GM18517 (cell line): ENCODE results near the gene CRYL1.

Experiments
- ATAC-seq: cut with Tn5 transposase; IDR thresholded peaks from one replicate; pipeline ENCODE4 v1.9.1; 2021; ENCODE audit warnings: mild to moderate bottlenecking, moderate library complexity; ENCODE audit not compliant: unreplicated experiment

The CRYL1 gene

GRCh38 chr13:20534038-20534608 lies 8.5 kb upstream of the CRYL1 start:
- ATAC-seq, result no peak

- peak; percentile 44 for ATAC-seq
These were observed 2.8 kb upstream of the CRYL1 start for GRCh38 chr13:20528452-20528851.

- no peak for ATAC-seq
These were observed 1.0 kb upstream of the CRYL1 start for GRCh38 chr13:20526664-20527063.

GRCh38 chr13:20525144-20525600 lies 485 bp downstream of the CRYL1 start:
- ATAC-seq, result peak; percentile 4

- no peak for ATAC-seq
These were observed 4.1 kb downstream of the CRYL1 start for GRCh38 chr13:20521364-20522115.

GRCh38 chr13:20519875-20520274 lies 5.8 kb downstream of the CRYL1 start:
- no peak for ATAC-seq

- ATAC-seq, result no peak
These were observed 7.0 kb downstream of the CRYL1 start for GRCh38 chr13:20518660-20519100.

- no peak for ATAC-seq
These were observed 10.8 kb downstream of the CRYL1 start for GRCh38 chr13:20514866-20515265.

GRCh38 chr13:20513466-20513995 lies 12.1 kb downstream of the CRYL1 start:
- no peak for ATAC-seq

- no peak for ATAC-seq
These were observed 13.5 kb downstream of the CRYL1 start for GRCh38 chr13:20512042-20512683.

- ATAC-seq, result no peak
These were observed 19.0 kb downstream of the CRYL1 start for GRCh38 chr13:20506696-20507095.

- ATAC-seq, result no peak
These were observed 20.0 kb downstream of the CRYL1 start for GRCh38 chr13:20505405-20506366.

GRCh38 chr13:20503088-20504083 lies 22.3 kb downstream of the CRYL1 start:
- no peak for ATAC-seq

GRCh38 chr13:20501592-20501991 lies 24.1 kb downstream of the CRYL1 start:
- ATAC-seq, result no peak

GRCh38 chr13:20501120-20501519 lies 24.5 kb downstream of the CRYL1 start:
- ATAC-seq, result no peak

GRCh38 chr13:20499986-20500385 lies 25.7 kb downstream of the CRYL1 start:
- no peak for ATAC-seq

GRCh38 chr13:20498659-20499058 lies 27.0 kb downstream of the CRYL1 start:
- ATAC-seq, result no peak

GRCh38 chr13:20498129-20498528 lies 27.5 kb downstream of the CRYL1 start:
- ATAC-seq, result no peak

GRCh38 chr13:20497006-20497775 lies 28.5 kb downstream of the CRYL1 start:
- ATAC-seq, result no peak
